Upper lobe of right lung (tissue), 1 donor: Measurements from ENCODE around the gene ZKSCAN1. TPM values are rescaled to one million over a fixed set of nuclear protein-coding genes. Genes with fewer than 3 reads are reported as not detected.

Experiments used
- ATAC-seq: fragments of 200-7000 bp; cut with Tn5 transposase; one replicate; pipeline ENCODE4 v1.9.1; 2020; ENCODE audit warnings: mild to moderate bottlenecking, moderate library complexity
- DNase-seq: peaks from one replicate; pipeline ENCODE4 v3.0.0-alpha.2; 2020
- H3K27ac ChIP-seq: fragments of 200-600 bp; one replicate; pipeline ENCODE4 v1.8.0; 2022
- H3K27me3 ChIP-seq: fragments of 200-600 bp; one replicate; pipeline ENCODE4 v1.8.0; 2022; ENCODE audit warnings: mild to moderate bottlenecking
- H3K36me3 ChIP-seq: fragments of 200-600 bp; one replicate; pipeline ENCODE4 v1.8.0; 2022
- H3K4me1 ChIP-seq: fragments of 200-600 bp; one replicate; pipeline ENCODE4 v1.8.0; 2022
- H3K4me3 ChIP-seq: fragments of 200-600 bp; one replicate; pipeline ENCODE4 v1.8.0; 2022; ENCODE audit warnings: mild to moderate bottlenecking
- H3K9me3 ChIP-seq: fragments of 200-600 bp; one replicate; pipeline ENCODE4 v1.8.0; 2022
- intact Hi-C: fragments of 100-400 bp; cut with DNase I; formaldehyde crosslinking; loops from one replicate; pipeline ENCODE4 v1.11.0; 2022
- total RNA-seq: library from RNA; stranded (reverse); fragmentation: NEBNext Ultra II Directional; extraction: Animal tissue kit (Norgen Biotek cat#: 25700); gene quantifications from one replicate; pipeline ENCODE4 v1.2.1, GENCODE V29; 2021
- TF ChIP-seq, protein P1 (sequence below): fragments of 200-600 bp; IDR thresholded peaks from one replicate; pipeline ENCODE4 v1.8.0; 2022; ENCODE audit warnings: antibody characterized with exemption
- donor health status: DM: no; HTN: yes; CAD: no; lungs with severe emphysema.

The ZKSCAN1 gene
- total RNA-seq, 1 donor from 2014 or later = 57.5 TPM

- TF ChIP-seq, protein P1, sequence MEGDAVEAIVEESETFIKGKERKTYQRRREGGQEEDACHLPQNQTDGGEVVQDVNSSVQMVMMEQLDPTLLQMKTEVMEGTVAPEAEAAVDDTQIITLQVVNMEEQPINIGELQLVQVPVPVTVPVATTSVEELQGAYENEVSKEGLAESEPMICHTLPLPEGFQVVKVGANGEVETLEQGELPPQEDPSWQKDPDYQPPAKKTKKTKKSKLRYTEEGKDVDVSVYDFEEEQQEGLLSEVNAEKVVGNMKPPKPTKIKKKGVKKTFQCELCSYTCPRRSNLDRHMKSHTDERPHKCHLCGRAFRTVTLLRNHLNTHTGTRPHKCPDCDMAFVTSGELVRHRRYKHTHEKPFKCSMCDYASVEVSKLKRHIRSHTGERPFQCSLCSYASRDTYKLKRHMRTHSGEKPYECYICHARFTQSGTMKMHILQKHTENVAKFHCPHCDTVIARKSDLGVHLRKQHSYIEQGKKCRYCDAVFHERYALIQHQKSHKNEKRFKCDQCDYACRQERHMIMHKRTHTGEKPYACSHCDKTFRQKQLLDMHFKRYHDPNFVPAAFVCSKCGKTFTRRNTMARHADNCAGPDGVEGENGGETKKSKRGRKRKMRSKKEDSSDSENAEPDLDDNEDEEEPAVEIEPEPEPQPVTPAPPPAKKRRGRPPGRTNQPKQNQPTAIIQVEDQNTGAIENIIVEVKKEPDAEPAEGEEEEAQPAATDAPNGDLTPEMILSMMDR = no peak
- intact Hi-C loops = no loop called here
- DNase-seq (no peak), ATAC-seq (peak; percentile 40)
- peaks cover 15% of the 10 kb centered on the region for H3K4me1 ChIP-seq
- H3K36me3 ChIP-seq = peaks cover 37% of the 10 kb centered on the region
- H3K4me3 ChIP-seq = peak overlapping the region; percentile 99
- H3K27ac ChIP-seq = peak overlapping the region; percentile 94
- H3K27me3 ChIP-seq = no peaks in the 10 kb centered on the region
- H3K9me3 ChIP-seq = no peaks in the 10 kb centered on the region
Observed at GRCh38 chr7:100080907-100081534, 65.6 kb downstream of the ZKSCAN1 start.

- intact Hi-C loops = no loop called here
- DNase-seq (peak; percentile 99), ATAC-seq (peak; percentile 98)
- peaks cover 31% of the 10 kb centered on the region for H3K36me3 ChIP-seq
- H3K27me3 ChIP-seq = no peaks in the 10 kb centered on the region
- H3K27ac ChIP-seq = peak within 1 kb of the TSS; percentile 94
- peak within 1 kb of the TSS; percentile 99 for H3K4me3 ChIP-seq
- TF ChIP-seq, protein P1 = peak; percentile 93
- no peaks in the 10 kb centered on the region for H3K9me3 ChIP-seq
- peaks cover 15% of the 10 kb centered on the region for H3K4me1 ChIP-seq
Observed at GRCh38 chr7:100081535-100082102, 66.2 kb downstream of the ZKSCAN1 start, which contains the start of gene ZNF3. Gene ZNF3 (minus strand): TSS chr7:100081723. CDS start chr7:100077357, 4,366 bp downstream.

- no peaks in the 10 kb centered on the region for H3K9me3 ChIP-seq
- TF ChIP-seq, protein P1 = no peak
- ATAC-seq (no peak), DNase-seq (no peak)
- H3K27me3 ChIP-seq = no peaks in the 10 kb centered on the region
- intact Hi-C loops = no loop called here
- peak overlapping the region; percentile 17 for H3K27ac ChIP-seq
- peaks cover 17% of the 10 kb centered on the region for H3K4me1 ChIP-seq
- H3K36me3 ChIP-seq = peaks cover 17% of the 10 kb centered on the region
- H3K4me3 ChIP-seq = no peak overlapping the region
Observed at GRCh38 chr7:100082978-100083377, 67.6 kb downstream of the ZKSCAN1 start.

GRCh38 chr7:100085515-100085914, 70.1 kb downstream of the ZKSCAN1 start:
- ATAC-seq (no peak), DNase-seq (no peak)
- Histone ChIP-seq H3K27ac (no peak overlapping the region), H3K4me3 (no peak overlapping the region), H3K9me3 (no peaks in the 10 kb centered on the region), H3K27me3 (no peaks in the 10 kb centered on the region), H3K36me3 (peaks cover 5% of the 10 kb centered on the region), H3K4me1 (peaks cover 23% of the 10 kb centered on the region)
- TF ChIP-seq, protein P1 = no peak
- intact Hi-C loops = no loop called here

GRCh38 chr7:100087055-100087750, 71.8 kb downstream of the ZKSCAN1 start:
- H3K4me3 ChIP-seq = no peak overlapping the region
- no peaks in the 10 kb centered on the region for H3K9me3 ChIP-seq
- TF ChIP-seq, protein P1 = no peak
- ATAC-seq = no peak
- DNase-seq = no peak
- H3K27me3 ChIP-seq = no peaks in the 10 kb centered on the region
- intact Hi-C loops = no loop called here
- H3K27ac ChIP-seq = no peak overlapping the region
- H3K36me3 ChIP-seq = peaks cover 22% of the 10 kb centered on the region
- peaks cover 20% of the 10 kb centered on the region for H3K4me1 ChIP-seq
